Chondrocyte (in vitro differentiated cells): ENCODE data around the gene TCF7L1. TPM values are rescaled to one million over a fixed set of nuclear protein-coding genes. Genes with fewer than 3 reads are reported as not detected.
"Not testable (repeated sequence)": the region's sequence is repeated elsewhere in the genome, so short reads cannot be mapped to it uniquely, and the experiment has no call there.

Experiments
- DNase-seq: peaks from one replicate; pipeline ENCODE4 v3.0.0; 2021; ENCODE audit warnings: mixed read lengths, low spot score
- H3K27ac Mint-ChIP-seq: one replicate; pipeline ENCODE4 v1.8.0; 2021; ENCODE audit warnings: mild to moderate bottlenecking, moderate library complexity, mixed read lengths; ENCODE audit not compliant: unreplicated experiment
- H3K27me3 Mint-ChIP-seq: 2 replicates; pipeline ENCODE4 v1.8.0; 2021; ENCODE audit warnings: low read depth, mixed read lengths
- H3K36me3 Mint-ChIP-seq: 2 replicates; pipeline ENCODE4 v1.8.0; 2021; ENCODE audit warnings: low read depth, mixed read lengths
- H3K4me1 Mint-ChIP-seq: 2 replicates; pipeline ENCODE4 v1.8.0; 2021; ENCODE audit warnings: low read depth, mild to moderate bottlenecking, mixed read lengths
- H3K4me3 Mint-ChIP-seq: one replicate; pipeline ENCODE4 v1.8.0; 2021; ENCODE audit warnings: mild to moderate bottlenecking, moderate library complexity, mixed read lengths; ENCODE audit not compliant: unreplicated experiment
- H3K9me3 Mint-ChIP-seq: 2 replicates; pipeline ENCODE4 v1.8.0; 2021; ENCODE audit warnings: low read depth, mixed read lengths
- CTCF ChIP-seq: fragments of 200-600 bp; sonication (generic); IDR thresholded peaks from 2 replicates; pipeline ENCODE4 v1.5.0; 2021; ENCODE audit warnings: antibody characterized with exemption, mild to moderate bottlenecking, moderate library complexity
- total RNA-seq: library from RNA; stranded (reverse); gene quantifications from 3 replicates; pipeline ENCODE4 v1.2.1, GENCODE V29; 2021

Gene TCF7L1
- total RNA-seq, 1 donor from 2014 or later: 35.0 TPM

GRCh38 chr2:85330839-85331636 is 197.8 kb downstream of the TCF7L1 start:
- no peak for DNase-seq
- Mint-ChIP-seq H3K27ac (no peak overlapping the region), H3K27me3 (no peaks in the 10 kb centered on the region), H3K36me3 (peaks cover 2% of the 10 kb centered on the region), H3K4me3 (no peak overlapping the region), H3K4me1 (peaks cover 26% of the 10 kb centered on the region), H3K9me3 (no peaks in the 10 kb centered on the region)
- no peak for TF ChIP-seq CTCF

GRCh38 chr2:85333877-85334276 is 200.7 kb downstream of the TCF7L1 start:
- not testable (repeated sequence) for H3K9me3 Mint-ChIP-seq, H3K27ac Mint-ChIP-seq, H3K4me3 Mint-ChIP-seq, H3K27me3 Mint-ChIP-seq, H3K36me3 Mint-ChIP-seq, H3K4me1 Mint-ChIP-seq, DNase-seq

- no peak overlapping the region for H3K4me3 Mint-ChIP-seq
- H3K27me3 Mint-ChIP-seq: no peaks in the 10 kb centered on the region
- DNase-seq: no peak
These were observed 201.7 kb downstream of the TCF7L1 start for GRCh38 chr2:85334928-85335327.

GRCh38 chr2:85340034-85340892 is 207.1 kb downstream of the TCF7L1 start:
- Mint-ChIP-seq H3K27me3 (no peaks in the 10 kb centered on the region), H3K36me3 (peaks cover 17% of the 10 kb centered on the region), H3K4me3 (no peak overlapping the region), H3K27ac (no peak overlapping the region), H3K4me1 (peaks cover 6% of the 10 kb centered on the region), H3K9me3 (no peaks in the 10 kb centered on the region)
- no peak for DNase-seq
- no peak for TF ChIP-seq CTCF

More at GRCh38 chr2:85334928-85335327, 201.7 kb downstream of the TCF7L1 start:
- TF ChIP-seq CTCF: no peak
- Mint-ChIP-seq H3K9me3 (no peaks in the 10 kb centered on the region), H3K27ac (no peak overlapping the region), H3K4me1 (no peaks in the 10 kb centered on the region), H3K36me3 (no peaks in the 10 kb centered on the region)

GRCh38 chr2:85341269-85342029 is 208.3 kb downstream of the TCF7L1 start:
- no peaks in the 10 kb centered on the region for H3K9me3 Mint-ChIP-seq
- H3K27ac Mint-ChIP-seq: no peak overlapping the region
- H3K4me3 Mint-ChIP-seq: no peak overlapping the region
- H3K27me3 Mint-ChIP-seq: no peaks in the 10 kb centered on the region
- peaks cover 17% of the 10 kb centered on the region for H3K36me3 Mint-ChIP-seq
- DNase-seq: no peak
- peaks cover 6% of the 10 kb centered on the region for H3K4me1 Mint-ChIP-seq
- no peak for TF ChIP-seq CTCF
